GM18868 (cell line): ENCODE results near the gene CR1.
"Not testable (repeated sequence)": the region's sequence is repeated elsewhere in the genome, so short reads cannot be mapped to it uniquely, and the experiment has no call there.

ENCODE experiments used
- ATAC-seq: cut with Tn5 transposase; IDR thresholded peaks from one replicate; pipeline ENCODE4 v1.9.1; 2021; ENCODE audit warnings: mild to moderate bottlenecking, moderate library complexity; ENCODE audit not compliant: unreplicated experiment

CR1 gene

DNA sequence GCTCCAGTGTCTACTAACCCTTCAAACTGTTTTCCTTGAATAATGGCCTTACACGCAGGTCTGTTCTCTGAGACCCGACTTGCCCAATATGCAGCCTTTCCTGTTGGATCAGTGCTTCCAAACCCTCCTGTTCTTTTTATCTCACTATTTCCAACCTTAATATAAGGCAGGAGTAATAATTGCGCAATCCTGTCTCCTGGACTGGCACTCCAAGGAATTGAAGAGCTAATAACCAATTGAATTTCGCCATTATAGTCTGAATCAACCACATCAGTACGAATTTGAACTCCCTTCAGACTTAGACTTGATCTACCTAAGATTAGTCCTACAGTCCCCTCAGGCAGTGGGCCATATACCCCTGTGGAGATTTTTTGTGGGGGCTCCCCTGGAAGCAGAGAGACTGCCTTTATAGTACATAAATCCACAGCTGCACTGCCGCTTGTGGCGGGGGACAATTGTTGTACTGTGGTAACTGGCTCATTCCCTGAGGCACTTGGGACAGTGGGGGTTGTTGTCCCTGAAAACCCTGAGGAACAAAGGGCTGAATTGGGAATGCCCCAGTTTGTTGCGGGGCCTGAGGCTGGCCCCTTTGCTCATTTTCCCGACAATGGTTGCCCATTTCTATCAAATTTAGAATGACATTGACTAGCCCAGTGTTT lies 142.7 kb downstream of the CR1 start:
- ATAC-seq: not testable (repeated sequence)

DNA sequence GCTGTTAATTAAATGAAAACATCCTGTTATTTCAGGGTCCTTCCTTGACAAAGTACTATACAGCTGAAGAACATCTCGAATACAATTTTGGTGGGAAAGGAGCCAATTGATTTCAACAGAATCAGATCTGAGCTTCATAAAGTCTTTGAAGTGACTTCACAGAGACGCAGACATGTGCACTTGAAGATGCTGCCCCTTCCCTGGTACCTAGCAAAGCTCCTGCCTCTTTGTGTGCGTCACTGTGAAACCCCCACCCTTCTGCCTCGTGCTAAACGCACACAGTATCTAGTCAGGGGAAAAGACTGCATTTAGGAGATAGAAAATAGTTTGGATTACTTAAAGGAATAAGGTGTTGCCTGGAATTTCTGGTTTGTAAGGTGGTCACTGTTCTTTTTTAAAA lies 143.4 kb downstream of the CR1 start:
- not testable (repeated sequence) for ATAC-seq

GRCh38 chr1:207644166-207644851 lies 148.4 kb downstream of the CR1 start:
- ATAC-seq: no peak

GRCh38 chr1:207644852-207645634 lies 149.1 kb downstream of the CR1 start, which contains the start of gene CR1L:
TSS of gene CR1L (plus strand) at chr1:207645133. CDS start at chr1:207645234, 101 bp downstream.
- ATAC-seq: peak; percentile 91

DNA sequence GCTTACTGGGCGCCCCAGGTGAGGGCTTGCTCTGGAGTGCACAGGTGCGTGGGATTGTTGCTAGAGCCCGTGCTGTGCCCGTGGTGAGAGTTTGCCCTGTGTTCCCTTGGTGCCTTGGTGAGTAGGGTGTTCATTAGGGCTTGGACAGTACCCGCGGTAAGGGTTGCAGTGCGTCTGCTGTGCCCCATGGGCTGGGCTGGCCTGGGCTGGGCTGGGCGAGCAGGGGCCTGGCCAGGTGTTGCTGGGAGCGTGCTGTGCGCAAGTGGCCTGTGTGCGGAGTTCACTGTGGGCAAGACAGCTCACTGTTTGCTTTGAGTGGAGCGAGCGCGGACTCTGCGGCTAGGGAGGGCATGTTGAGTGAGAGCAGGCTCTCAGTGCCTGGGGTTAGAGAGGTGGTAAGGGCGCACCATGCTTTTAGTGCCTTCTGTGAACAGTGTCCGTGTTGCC lies 149.7 kb downstream of the CR1 start:
- no peak for ATAC-seq

- no peak for ATAC-seq
Measured at GRCh38 chr1:207646171-207646570, 150.2 kb downstream of the CR1 start.

GRCh38 chr1:207646944-207647579 lies 151.1 kb downstream of the CR1 start:
- no peak for ATAC-seq

DNA sequence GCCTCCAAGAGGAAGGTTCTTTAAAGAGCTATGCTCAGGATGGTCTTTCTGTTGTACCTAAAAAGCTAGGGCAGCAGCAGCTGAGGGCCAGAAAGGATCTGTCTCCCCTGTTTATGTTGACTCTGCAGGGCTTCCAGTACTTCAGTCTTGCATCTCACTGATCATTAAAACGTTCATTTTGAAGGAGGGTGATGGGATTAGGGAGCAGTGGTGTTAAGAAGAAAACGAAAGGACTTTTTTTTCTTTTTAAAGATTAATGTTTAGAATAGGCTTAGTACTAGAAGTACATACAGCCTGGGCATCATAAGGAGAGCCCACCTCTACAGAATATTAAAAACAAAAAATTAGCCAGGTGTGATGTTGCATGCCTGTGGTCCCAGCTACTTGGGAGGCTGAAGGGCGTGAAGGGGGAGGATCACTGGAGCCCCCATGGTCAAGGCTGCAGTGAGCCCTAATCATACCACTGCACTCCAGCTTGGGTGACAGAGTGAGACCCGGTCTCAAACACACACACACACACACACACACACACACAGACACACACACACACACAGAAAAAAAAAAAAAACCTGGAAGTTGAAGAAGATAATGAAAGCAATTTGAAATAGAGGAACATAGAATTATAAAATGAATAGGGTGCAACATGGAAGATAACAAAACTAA lies 151.8 kb downstream of the CR1 start:
- no peak for ATAC-seq

DNA sequence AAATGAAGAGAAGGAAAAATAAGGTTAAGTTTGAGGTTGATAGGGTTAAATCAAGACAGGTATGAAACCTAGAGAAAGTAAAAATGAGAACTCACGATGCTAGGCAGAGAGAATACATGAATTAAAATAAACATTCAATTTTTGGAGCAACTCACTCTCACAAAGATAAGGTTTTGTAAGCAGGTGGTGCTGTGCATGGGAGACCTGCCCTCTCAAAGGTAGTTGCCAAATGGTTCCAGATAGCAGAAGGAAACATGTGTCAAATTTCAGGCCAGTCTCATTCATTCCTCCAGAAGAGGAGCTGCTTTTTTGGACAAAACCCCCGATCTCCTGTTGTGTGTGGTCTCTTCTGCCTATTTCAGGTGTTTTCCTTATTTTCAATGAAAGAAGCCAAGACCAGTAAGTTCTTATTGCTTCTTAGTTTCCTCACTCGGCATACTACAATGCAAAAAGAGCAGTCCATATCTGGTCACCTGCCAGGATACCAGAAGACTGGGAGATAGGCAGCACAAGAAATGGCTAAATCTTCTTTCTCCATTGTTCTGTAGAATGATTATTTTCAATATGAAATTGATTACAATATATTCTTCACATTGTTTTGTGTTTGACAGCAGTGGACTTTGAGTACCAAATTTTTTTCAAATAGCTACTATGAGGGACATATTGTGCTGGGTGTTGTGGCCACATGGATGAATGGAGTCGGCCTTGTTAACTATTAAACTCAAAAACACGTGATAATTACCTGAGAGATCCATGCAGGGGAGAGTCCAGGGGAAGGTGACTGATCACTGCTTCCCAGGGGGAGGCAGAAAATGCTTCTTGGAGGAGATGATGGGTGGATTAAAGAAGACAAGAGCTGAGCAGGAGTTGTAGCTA lies 152.6 kb downstream of the CR1 start:
- ATAC-seq: no peak

GRCh38 chr1:207649210-207649753 lies 153.3 kb downstream of the CR1 start:
- ATAC-seq: no peak

GRCh38 chr1:207649865-207650580 lies 154.1 kb downstream of the CR1 start:
- no peak for ATAC-seq

- no peak for ATAC-seq
Measured at GRCh38 chr1:207651583-207651982, 155.6 kb downstream of the CR1 start.

- no peak for ATAC-seq
Measured at GRCh38 chr1:207654320-207654719, 158.4 kb downstream of the CR1 start.

GRCh38 chr1:207658408-207658807 lies 162.5 kb downstream of the CR1 start:
- no peak for ATAC-seq

- ATAC-seq: no peak
Measured at GRCh38 chr1:207658904-207659485, 163.0 kb downstream of the CR1 start.

DNA sequence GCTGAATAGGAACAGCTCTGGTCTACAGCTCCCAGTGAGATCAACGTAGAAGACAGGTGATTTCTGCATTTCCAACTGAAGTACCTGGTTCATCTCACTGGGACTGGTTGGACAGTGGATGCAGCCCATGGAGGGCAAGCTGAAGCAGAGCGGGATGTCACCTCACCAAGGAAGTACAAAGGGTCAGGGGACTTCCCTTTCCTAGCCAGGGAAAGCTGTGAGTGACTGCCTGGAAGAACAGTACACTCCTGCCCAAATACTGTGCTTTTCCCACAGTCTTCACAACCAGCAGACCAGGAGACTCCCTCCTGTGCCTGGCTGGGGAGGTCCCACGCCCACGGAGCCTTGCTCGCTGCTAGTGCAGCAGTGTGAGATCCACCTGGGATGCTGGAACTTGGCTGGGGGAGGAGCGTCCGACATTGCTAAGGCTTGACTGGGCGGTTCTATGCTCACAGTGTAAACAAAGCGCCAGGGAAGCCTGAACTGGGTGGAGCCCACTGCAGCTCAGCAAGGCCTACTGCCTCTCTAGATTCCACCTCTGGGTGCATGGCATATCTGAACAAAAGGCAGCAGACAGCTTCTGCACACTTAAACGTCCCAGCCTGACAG lies 163.7 kb downstream of the CR1 start:
- no peak for ATAC-seq

DNA sequence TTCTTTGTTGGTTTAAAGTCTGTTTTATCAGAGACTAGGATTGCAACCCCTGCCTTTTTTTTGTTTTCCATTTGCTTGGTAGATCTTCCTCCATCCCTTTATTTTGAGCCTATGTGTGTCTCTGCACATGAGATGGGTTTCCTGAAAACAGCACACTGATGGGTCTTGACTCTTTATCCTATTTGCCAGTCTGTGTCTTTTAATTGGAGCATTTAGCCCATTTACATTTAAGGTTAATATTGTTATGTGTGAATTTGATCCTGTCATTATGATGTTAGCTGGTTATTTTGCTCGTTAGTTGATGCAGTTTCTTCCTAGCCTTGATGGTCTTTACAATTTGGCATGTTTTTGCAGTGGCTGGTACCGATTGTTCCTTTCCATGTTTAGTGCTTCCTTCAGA lies 165.5 kb downstream of the CR1 start:
- not testable (repeated sequence) for ATAC-seq

DNA sequence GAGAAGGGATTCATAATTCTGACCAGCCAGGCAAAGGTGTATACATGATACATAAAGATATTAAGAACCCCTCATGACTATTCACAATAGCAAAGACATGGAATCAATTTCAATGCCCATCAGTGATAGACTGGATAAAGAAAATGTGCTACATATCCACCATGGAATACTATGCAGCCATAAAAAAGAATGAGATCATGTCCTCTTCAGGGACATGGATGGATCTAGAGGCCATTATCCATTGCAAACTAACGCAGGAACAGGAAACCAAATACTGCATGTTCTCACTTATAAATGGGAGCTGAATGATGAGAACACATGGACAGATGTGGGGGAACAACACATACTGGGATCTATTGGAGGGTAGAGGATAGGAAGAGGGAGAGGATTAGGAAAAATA lies 170.4 kb downstream of the CR1 start:
- no peak for ATAC-seq
